Measurements from ENCODE around the gene ZNF662. TPM values are rescaled to one million over a fixed set of nuclear protein-coding genes. Genes with fewer than 3 reads are reported as not detected.

Gene ZNF662
- total RNA-seq, 1 experiment from 2014 or later, result not detected

- Histone ChIP-seq H3K14ac (ENCODE audit: insufficient read depth, low read length) (no peak overlapping the region), H3T11ph (ENCODE audit: low read length) (no peak overlapping the region), H3K18ac (ENCODE audit: insufficient read length, low read depth, low read length) (no peak overlapping the region), H4K5ac (ENCODE audit: insufficient read length, low read depth, low read length) (no peak overlapping the region), H3K9ac (ENCODE audit: extremely low read depth, insufficient read length, low read length) (no peak overlapping the region), H4K91ac (ENCODE audit: insufficient read length, low read depth, low read length) (no peak overlapping the region), H3K27ac (ENCODE audit: insufficient read length, low read depth, low read length) (no peak overlapping the region), H2BK20ac (ENCODE audit: low read depth, low read length, poor library complexity, severe bottlenecking) (no peak overlapping the region), H2AFZ (ENCODE audit: low read length) (no peak overlapping the region), H2AK5ac (ENCODE audit: insufficient read length, low read length) (no peak overlapping the region), H3K79me2 (ENCODE audit: insufficient read depth, low read length) (no peaks in the 10 kb centered on the region), H2BK5ac (ENCODE audit: insufficient read length, low read length) (no peak overlapping the region), H3K27me3 (ENCODE audit: insufficient read depth, low read length) (no peaks in the 10 kb centered on the region), H4K20me1 (ENCODE audit: control insufficient read depth, insufficient read depth, insufficient read length) (no peaks in the 10 kb centered on the region), H3K79me1 (ENCODE audit: insufficient read depth, low read depth, low read length, poor library complexity, severe bottlenecking) (no peaks in the 10 kb centered on the region), H3K4me2 (ENCODE audit: insufficient read depth, insufficient read length, low read length) (no peak overlapping the region), H3K56ac (ENCODE audit: insufficient read length, low read depth, low read length) (no peak overlapping the region), H3K9me3 (ENCODE audit: control insufficient read depth, low read depth, low read length) (no peaks in the 10 kb centered on the region), H3K23me2 (ENCODE audit: insufficient read length, low read depth, low read length, poor library complexity, severe bottlenecking) (no peaks in the 10 kb centered on the region), H2BK15ac (ENCODE audit: low read depth, low read length) (no peak overlapping the region), H4K8ac (replicated peaks; ENCODE audit: insufficient read length, low read depth, low read length) (no peak overlapping the region), H2BK12ac (ENCODE audit: insufficient read length, low read depth, low read length) (no peak overlapping the region), H2BK120ac (ENCODE audit: low read depth, low read length, poor library complexity, severe bottlenecking) (no peak overlapping the region), H3K23ac (ENCODE audit: insufficient read length, low read depth, low read length) (no peak overlapping the region), H3K4me1 (ENCODE audit: insufficient read depth, low read length) (no peaks in the 10 kb centered on the region), H3K4ac (ENCODE audit: low read depth, low read length) (no peak overlapping the region)
- TF ChIP-seq, protein P1, sequence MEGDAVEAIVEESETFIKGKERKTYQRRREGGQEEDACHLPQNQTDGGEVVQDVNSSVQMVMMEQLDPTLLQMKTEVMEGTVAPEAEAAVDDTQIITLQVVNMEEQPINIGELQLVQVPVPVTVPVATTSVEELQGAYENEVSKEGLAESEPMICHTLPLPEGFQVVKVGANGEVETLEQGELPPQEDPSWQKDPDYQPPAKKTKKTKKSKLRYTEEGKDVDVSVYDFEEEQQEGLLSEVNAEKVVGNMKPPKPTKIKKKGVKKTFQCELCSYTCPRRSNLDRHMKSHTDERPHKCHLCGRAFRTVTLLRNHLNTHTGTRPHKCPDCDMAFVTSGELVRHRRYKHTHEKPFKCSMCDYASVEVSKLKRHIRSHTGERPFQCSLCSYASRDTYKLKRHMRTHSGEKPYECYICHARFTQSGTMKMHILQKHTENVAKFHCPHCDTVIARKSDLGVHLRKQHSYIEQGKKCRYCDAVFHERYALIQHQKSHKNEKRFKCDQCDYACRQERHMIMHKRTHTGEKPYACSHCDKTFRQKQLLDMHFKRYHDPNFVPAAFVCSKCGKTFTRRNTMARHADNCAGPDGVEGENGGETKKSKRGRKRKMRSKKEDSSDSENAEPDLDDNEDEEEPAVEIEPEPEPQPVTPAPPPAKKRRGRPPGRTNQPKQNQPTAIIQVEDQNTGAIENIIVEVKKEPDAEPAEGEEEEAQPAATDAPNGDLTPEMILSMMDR (conservative IDR thresholded peaks at IDR 0.05), result no peak
- no peaks in the 10 kb centered on the region for H3K27me3 Mint-ChIP-seq (ENCODE audit: low read depth)
- H3K27ac Mint-ChIP-seq, result no peak overlapping the region
- no peak overlapping the region for H3K4me3 Mint-ChIP-seq
- no peaks in the 10 kb centered on the region for H3K9me3 Mint-ChIP-seq
- H3K36me3 Mint-ChIP-seq (ENCODE audit: insufficient read depth in 1 of 3, low read depth in 3 of 3), result no peaks in the 10 kb centered on the region
- WGBS (ENCODE audit: extremely low coverage, insufficient read length, low lambda C conversion rate), result no CpG with 5 or more reads among the region's 1 CpG
- DNase-seq, result no peak
- no peaks in the 10 kb centered on the region for H3K4me1 Mint-ChIP-seq
Observed at GRCh38 chr3:42935472-42935871, 29.5 kb downstream of the ZNF662 start.

All from H9 (cell line).